ENCODE measurements around the gene TAGLN3. TPM values are rescaled to one million over a fixed set of nuclear protein-coding genes. Genes with fewer than 3 reads are reported as not detected.
A peak's percentile ranks its signal among the peaks of the same experiment; 100 is the strongest.

Gene TAGLN3
- polyA plus RNA-seq, 1 of the 3 experiments (the other 2 are of a cell fraction) = 19.6 TPM

GRCh38 chr3:112043621-112044201, 45.0 kb downstream of the TAGLN3 start (continued):
- TF ChIP-seq ZBTB33 (IDR thresholded peaks at IDR 0.05; ENCODE audit: borderline replicate concordance, low read depth) = no peak
- TF ChIP-seq USF2 (IDR thresholded peaks at IDR 0.05; ENCODE audit: borderline replicate concordance, low read depth, low read length) = no peak
- no peak for TF ChIP-seq IRF3 (IDR thresholded peaks at IDR 0.05; ENCODE audit: low read depth, low read length)
- peak; percentile 75; the same call in 1 of the 2 replicates for TF ChIP-seq YY1 (IDR thresholded peaks at IDR 0.05; ENCODE audit: low read depth)
- TF ChIP-seq GATA2 (CRISPR knock-in tag; IDR thresholded peaks at IDR 0.05) = no peak
- TF ChIP-seq SIN3A (IDR thresholded peaks at IDR 0.05; ENCODE audit: borderline replicate concordance, low read depth, low read length) = 0 out of 2 replicates have a peak, but pooled peaks have one; percentile 35
- no peak for TF ChIP-seq PBX3 (IDR thresholded peaks at IDR 0.05)
- TF ChIP-seq USF1 (IDR thresholded peaks at IDR 0.05; ENCODE audit: borderline replicate concordance, low read depth) = no peak

- Histone ChIP-seq H3K9ac (no peak overlapping the region), H3K9me3 (no peaks in the 10 kb centered on the region), H3F3A (replicated peaks; ENCODE audit: insufficient read depth) (no peaks in the 10 kb centered on the region), H3K27ac (ENCODE audit: low read depth in 2 of 2, low read length in 1 of 2) (no peak overlapping the region), H3K9me2 (no peaks in the 10 kb centered on the region), H3K4me1 (ENCODE audit: control insufficient read depth in 1 of 2, insufficient read depth in 2 of 2, low read depth in 1 of 2, low read length in 1 of 2) (no peaks in the 10 kb centered on the region), H3K79me2 (ENCODE audit: insufficient read depth) (no peaks in the 10 kb centered on the region), H3K27me3 (ENCODE audit: insufficient read depth) (no peaks in the 10 kb centered on the region), H3K4me3 (ENCODE audit: low read depth in 2 of 2, low read length in 1 of 2) (no peak overlapping the region), H3K36me3 (replicated peaks in 1 of 2; ENCODE audit: control insufficient read depth in 1 of 2, insufficient read depth in 2 of 2, low read length in 1 of 2) (no peaks in the 10 kb centered on the region), H2AFZ (ENCODE audit: low read depth) (no peak overlapping the region), H3K4me2 (no peak overlapping the region), H4K20me1 (ENCODE audit: insufficient read depth) (no peaks in the 10 kb centered on the region)
- TF ChIP-seq RFX5 (IDR thresholded peaks at IDR 0.05; ENCODE audit: low read length) = no peak
- no peak for TF ChIP-seq CTCF (IDR thresholded peaks at IDR 0.05)
- TF ChIP-seq FOSL2 (IDR thresholded peaks at IDR 0.05; ENCODE audit: borderline replicate concordance, low read depth) = no peak
- no peak for TF ChIP-seq NRF1 (IDR thresholded peaks at IDR 0.05; ENCODE audit: low read depth, low read length)
- TF ChIP-seq TEAD4 (IDR thresholded peaks at IDR 0.05; ENCODE audit: borderline replicate concordance, insufficient read depth) = no peak
- no peak for TF ChIP-seq ELF1 (IDR thresholded peaks at IDR 0.05)
- TF ChIP-seq RAD21 (IDR thresholded peaks at IDR 0.05; ENCODE audit: low read length) = no peak
- TF ChIP-seq YY1 (IDR thresholded peaks at IDR 0.05; ENCODE audit: low read depth) = no peak
- no peak for TF ChIP-seq ZBTB33 (IDR thresholded peaks at IDR 0.05; ENCODE audit: borderline replicate concordance, low read depth)
- TF ChIP-seq USF2 (IDR thresholded peaks at IDR 0.05; ENCODE audit: borderline replicate concordance, low read depth, low read length) = no peak
- no peak for DNase-seq
- CTCF ChIA-PET = interaction anchor here (1.4 to 7.4 kb wide), 2 partner anchors 33 to 55 kb away, joined by 4 to 76 read pairs; no protein-coding TSS in a partner anchor
- 68% methylated on average over 4 of the region's 4 CpGs for WGBS (ENCODE audit: low lambda C conversion rate)
- POLR2A ChIA-PET = no interaction called here
Measured at GRCh38 chr3:112046599-112046998, 47.9 kb downstream of the TAGLN3 start.

All from SK-N-SH (cell line).